Measurements from ENCODE around the gene CERS1. TPM values are rescaled to one million over a fixed set of nuclear protein-coding genes. Genes with fewer than 3 reads are reported as not detected.

CERS1 gene
- total and polyA plus RNA-seq, 8 donors, result 0.37 to 4.8 (median 0.61) TPM; not detected in 3

DNA sequence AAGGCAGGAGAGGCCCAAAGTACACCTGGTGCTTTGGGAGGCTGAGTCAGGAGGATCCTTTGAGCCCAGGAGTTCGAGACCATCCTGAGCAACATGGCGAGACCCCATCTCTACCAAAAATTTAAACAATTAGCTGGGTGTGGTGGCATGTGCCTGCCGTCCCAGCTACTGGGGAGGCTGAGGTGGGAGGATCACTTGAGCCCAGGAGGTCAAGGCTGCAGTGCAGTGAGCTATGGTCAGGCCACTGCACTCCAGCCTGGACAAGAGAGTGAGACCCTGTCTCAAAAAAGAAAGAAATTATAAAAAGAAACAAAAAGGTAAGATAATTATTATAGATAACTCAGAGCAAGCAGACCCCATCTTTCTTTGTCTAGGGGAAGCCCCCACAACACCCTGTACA is 43.2 kb upstream of the CERS1 start:
- Histone ChIP-seq H3K27ac (no peak overlapping the region), H3K36me3 (peaks cover 0 to 27% (median 13%) of the 10 kb centered on the region in 4 donors), H3K27me3 (peaks cover 0 to 7% (median 0%) of the 10 kb centered on the region in 3 donors), H3K4me3 (no peak overlapping the region), H3K4me1 (peaks cover 12 to 28% (median 21%) of the 10 kb centered on the region in 4 donors), H3K9me3 (no peaks in the 10 kb centered on the region)
- intact Hi-C loops (cut with DNase I; ENCODE audit: low total_unique reads), result no loop called here
- WGBS, 5 donors, result 89 to 100% (median 90%) methylated on average over 3 of the region's 3 CpGs
- TF ChIP-seq POLR2A (IDR thresholded peaks at IDR 0.05), result no peak
- DNase-seq, result no peak

- peaks cover 7 to 14% (median 12%) of the 10 kb centered on the region in 4 donors for H3K4me1 ChIP-seq
- intact Hi-C loops (cut with DNase I; ENCODE audit: low total_unique reads), result no loop called here
- 83 to 90% (median 89%) methylated on average over 13 of the region's 13 CpGs for WGBS, 5 donors
- no peak overlapping the region for H3K27ac ChIP-seq
- H3K9me3 ChIP-seq, result no peaks in the 10 kb centered on the region
- no peaks in the 10 kb centered on the region for H3K27me3 ChIP-seq
- H3K36me3 ChIP-seq, result peaks cover 6 to 60% (median 49%) of the 10 kb centered on the region in 4 donors
- no peak for DNase-seq
- no peak for TF ChIP-seq POLR2A (IDR thresholded peaks at IDR 0.05)
- TF ChIP-seq, protein P1, sequence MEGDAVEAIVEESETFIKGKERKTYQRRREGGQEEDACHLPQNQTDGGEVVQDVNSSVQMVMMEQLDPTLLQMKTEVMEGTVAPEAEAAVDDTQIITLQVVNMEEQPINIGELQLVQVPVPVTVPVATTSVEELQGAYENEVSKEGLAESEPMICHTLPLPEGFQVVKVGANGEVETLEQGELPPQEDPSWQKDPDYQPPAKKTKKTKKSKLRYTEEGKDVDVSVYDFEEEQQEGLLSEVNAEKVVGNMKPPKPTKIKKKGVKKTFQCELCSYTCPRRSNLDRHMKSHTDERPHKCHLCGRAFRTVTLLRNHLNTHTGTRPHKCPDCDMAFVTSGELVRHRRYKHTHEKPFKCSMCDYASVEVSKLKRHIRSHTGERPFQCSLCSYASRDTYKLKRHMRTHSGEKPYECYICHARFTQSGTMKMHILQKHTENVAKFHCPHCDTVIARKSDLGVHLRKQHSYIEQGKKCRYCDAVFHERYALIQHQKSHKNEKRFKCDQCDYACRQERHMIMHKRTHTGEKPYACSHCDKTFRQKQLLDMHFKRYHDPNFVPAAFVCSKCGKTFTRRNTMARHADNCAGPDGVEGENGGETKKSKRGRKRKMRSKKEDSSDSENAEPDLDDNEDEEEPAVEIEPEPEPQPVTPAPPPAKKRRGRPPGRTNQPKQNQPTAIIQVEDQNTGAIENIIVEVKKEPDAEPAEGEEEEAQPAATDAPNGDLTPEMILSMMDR (IDR thresholded peaks at IDR 0.05), result no peak
- no peak for TF ChIP-seq POLR2AphosphoS5 (IDR thresholded peaks at IDR 0.05)
- no peak for TF ChIP-seq EP300 (IDR thresholded peaks at IDR 0.05)
- H3K4me3 ChIP-seq, result no peak overlapping the region
Measured at GRCh38 chr19:18933297-18933696, 37.3 kb upstream of the CERS1 start.

DNA sequence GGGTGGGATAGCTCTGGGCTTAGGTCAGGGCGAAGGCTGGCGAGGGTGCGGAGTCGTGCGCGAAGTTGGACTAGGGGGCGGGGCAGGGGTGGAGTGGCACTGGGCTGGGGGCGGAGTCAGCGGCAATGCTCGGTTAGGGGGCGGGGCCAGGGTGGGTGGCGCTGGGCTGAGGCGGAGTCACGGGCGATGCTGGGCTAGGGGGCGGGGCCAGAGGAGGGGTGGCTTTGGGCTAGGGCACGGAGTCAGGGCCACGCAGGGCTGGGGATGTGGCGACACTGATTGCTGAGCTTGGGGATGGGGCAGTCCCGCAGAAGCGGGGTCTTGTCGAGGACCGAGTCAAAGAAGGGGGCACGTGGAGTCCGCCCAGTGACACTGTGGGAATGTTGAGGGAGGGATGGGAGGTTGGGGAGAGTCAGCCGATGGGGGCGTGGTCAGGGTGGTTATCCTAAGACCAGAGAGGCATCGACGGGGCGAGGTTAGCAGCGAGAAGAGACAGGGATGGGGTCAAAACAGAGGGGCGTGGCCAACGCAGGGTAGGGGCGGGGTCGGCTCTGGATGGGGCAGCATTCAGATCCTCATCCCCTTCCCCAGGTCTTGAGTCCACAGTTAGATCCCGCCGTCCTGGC is 36.4 kb upstream of the CERS1 start:
- peak; percentile 82 to 87 for DNase-seq
- no peak overlapping the region for H3K27ac ChIP-seq
- peaks cover 7 to 14% (median 12%) of the 10 kb centered on the region in 4 donors for H3K4me1 ChIP-seq
- TF ChIP-seq POLR2AphosphoS5 (IDR thresholded peaks at IDR 0.05) (no peak), EP300 (IDR thresholded peaks at IDR 0.05) (no peak), POLR2A (IDR thresholded peaks at IDR 0.05) (no peak)
- TF ChIP-seq, protein P1 (IDR thresholded peaks at IDR 0.05), result no peak
- peaks cover 11 to 61% (median 51%) of the 10 kb centered on the region in 4 donors for H3K36me3 ChIP-seq
- H3K27me3 ChIP-seq, result no peaks in the 10 kb centered on the region
- 9 to 20% (median 15%) methylated on average over 23 to 37 of the region's 37 CpGs for WGBS, 5 donors
- no peaks in the 10 kb centered on the region for H3K9me3 ChIP-seq
- intact Hi-C loops (cut with DNase I; ENCODE audit: low total_unique reads), result no loop called here
- peak overlapping the region; percentile 7 to 38 (median 28) for H3K4me3 ChIP-seq

- peaks cover 11 to 69% (median 58%) of the 10 kb centered on the region in 4 donors for H3K36me3 ChIP-seq
- peak overlapping the region in 2 of 4 donors; percentile 24 to 33 for H3K4me3 ChIP-seq
- 82 to 90% (median 87%) methylated on average over 13 to 34 of the region's 34 CpGs for WGBS, 5 donors
- H3K9me3 ChIP-seq, result no peaks in the 10 kb centered on the region
- intact Hi-C loops (cut with DNase I; ENCODE audit: low total_unique reads), result no loop called here
- TF ChIP-seq POLR2A (IDR thresholded peaks at IDR 0.05) (no peak), POLR2AphosphoS5 (IDR thresholded peaks at IDR 0.05) (no peak), EP300 (IDR thresholded peaks at IDR 0.05) (no peak)
- TF ChIP-seq, protein P1 (IDR thresholded peaks at IDR 0.05), result no peak
- H3K27me3 ChIP-seq, result no peaks in the 10 kb centered on the region
- H3K4me1 ChIP-seq, result peaks cover 7 to 14% (median 12%) of the 10 kb centered on the region in 4 donors
- H3K27ac ChIP-seq, result no peak overlapping the region
- DNase-seq, result no peak
Measured at GRCh38 chr19:18931316-18932162, 35.6 kb upstream of the CERS1 start.
